GM12878 (cell line): ENCODE measurements around the gene NEK10.

Experiments
- BCL11A ChIP-seq: IDR thresholded peaks from 2 replicates; pipeline ENCODE4 v1.6.1; 2011; ENCODE audit warnings: low read depth, low read length
- BMI1 ChIP-seq: fragments of 450-650 bp; IDR thresholded peaks from 2 replicates; pipeline ENCODE4 v1.6.1; 2016; ENCODE audit warnings: mild to moderate bottlenecking, moderate library complexity, borderline replicate concordance
- FOS ChIP-seq: IDR thresholded peaks from 3 replicates; pipeline ENCODE4 v1.6.1; 2011; ENCODE audit warnings: borderline replicate concordance; ENCODE audit not compliant: insufficient read length; ENCODE audit errors: extremely low read depth
- FOXM1 ChIP-seq: IDR thresholded peaks from 2 replicates; pipeline ENCODE4 v1.6.1; 2012; ENCODE audit warnings: low read depth, mild to moderate bottlenecking, inconsistent platforms, low read length, moderate library complexity
- HDAC2 ChIP-seq: fragments of 200-600 bp; sonication (generic); IDR thresholded peaks from 2 replicates; pipeline ENCODE4 v1.6.1; 2017
- POLR2AphosphoS5 ChIP-seq: IDR thresholded peaks from 2 replicates; pipeline ENCODE4 v1.6.1; 2011; ENCODE audit warnings: mild to moderate bottlenecking, low read length, inconsistent platforms
- RAD21 ChIP-seq: IDR thresholded peaks from 2 replicates; pipeline ENCODE4 v1.6.1; 2011; ENCODE audit warnings: mild to moderate bottlenecking, low read depth, low read length, moderate library complexity; ENCODE audit not compliant: insufficient read depth
- SIN3A ChIP-seq: IDR thresholded peaks from 2 replicates; pipeline ENCODE4 v1.6.1; 2012; ENCODE audit warnings: low read depth, low read length, improper control_type of control experiment
- ZSCAN29 ChIP-seq: fragments of 450-650 bp; IDR thresholded peaks from 2 replicates; pipeline ENCODE4 v1.6.1; 2017; ENCODE audit warnings: mild to moderate bottlenecking, moderate library complexity
- TF ChIP-seq, protein P1 (sequence below), 3 experiments: IDR thresholded peaks in 2 of 3; conservative IDR thresholded peaks in 1 of 3; 2 replicates each; pipeline ENCODE4 v1.5.1; 2011; ENCODE audit warnings: low read depth in 3 of 3, low read length in 3 of 3, mild to moderate bottlenecking in 3 of 3, control low read depth in 2 of 3, moderate library complexity in 2 of 3, inconsistent platforms in 1 of 3, mixed read lengths in 1 of 3; ENCODE audit not compliant: control insufficient read depth in 2 of 3, insufficient read depth in 1 of 3; ENCODE audit errors: extremely low read depth in 1 of 3
- TF ChIP-seq, protein P2 (sequence below): IDR thresholded peaks from 2 replicates; pipeline ENCODE4 v1.6.1; 2012; ENCODE audit warnings: low read length, inconsistent platforms
- TF ChIP-seq, protein P3 (sequence below): fragments of 150-350 bp; IDR thresholded peaks from 2 replicates; pipeline ENCODE4 v1.6.1; 2016; ENCODE audit warnings: low read depth, low read length
- TF ChIP-seq, protein P4 (sequence below): IDR thresholded peaks from 2 replicates; pipeline ENCODE4 v1.6.1; 2012; ENCODE audit warnings: low read depth, low read length, improper control_type of control experiment

DNA sequence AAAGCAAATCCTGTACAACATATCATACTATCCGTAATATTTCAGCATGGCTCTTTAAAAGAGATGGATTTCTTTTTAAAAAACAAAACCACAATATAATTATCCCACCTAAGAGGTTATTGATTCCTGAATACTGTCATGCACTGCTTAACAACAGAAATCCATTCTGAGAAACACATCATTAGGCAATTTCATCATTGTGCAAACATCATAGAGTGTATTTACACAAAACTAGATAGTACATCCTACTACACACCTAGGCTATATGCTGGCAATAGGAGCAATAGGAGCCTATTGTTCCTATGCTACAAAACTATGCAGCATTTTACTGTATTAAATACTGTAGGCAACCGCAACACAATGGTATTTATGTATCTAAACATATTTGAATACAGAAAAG is 242.0 kb downstream of the NEK10 start:
- TF ChIP-seq, protein P1, sequence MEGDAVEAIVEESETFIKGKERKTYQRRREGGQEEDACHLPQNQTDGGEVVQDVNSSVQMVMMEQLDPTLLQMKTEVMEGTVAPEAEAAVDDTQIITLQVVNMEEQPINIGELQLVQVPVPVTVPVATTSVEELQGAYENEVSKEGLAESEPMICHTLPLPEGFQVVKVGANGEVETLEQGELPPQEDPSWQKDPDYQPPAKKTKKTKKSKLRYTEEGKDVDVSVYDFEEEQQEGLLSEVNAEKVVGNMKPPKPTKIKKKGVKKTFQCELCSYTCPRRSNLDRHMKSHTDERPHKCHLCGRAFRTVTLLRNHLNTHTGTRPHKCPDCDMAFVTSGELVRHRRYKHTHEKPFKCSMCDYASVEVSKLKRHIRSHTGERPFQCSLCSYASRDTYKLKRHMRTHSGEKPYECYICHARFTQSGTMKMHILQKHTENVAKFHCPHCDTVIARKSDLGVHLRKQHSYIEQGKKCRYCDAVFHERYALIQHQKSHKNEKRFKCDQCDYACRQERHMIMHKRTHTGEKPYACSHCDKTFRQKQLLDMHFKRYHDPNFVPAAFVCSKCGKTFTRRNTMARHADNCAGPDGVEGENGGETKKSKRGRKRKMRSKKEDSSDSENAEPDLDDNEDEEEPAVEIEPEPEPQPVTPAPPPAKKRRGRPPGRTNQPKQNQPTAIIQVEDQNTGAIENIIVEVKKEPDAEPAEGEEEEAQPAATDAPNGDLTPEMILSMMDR (IDR thresholded peaks at IDR 0.05 in 2 of 3, conservative IDR thresholded peaks at IDR 0.05 in 1 of 3; ENCODE audit: control insufficient read depth in 2 of 3, extremely low read depth in 1 of 3, insufficient read depth in 1 of 3, low read depth in 3 of 3, low read length in 3 of 3): no peak
- TF ChIP-seq FOS (no peak), BCL11A (no peak), BMI1 (no peak), HDAC2 (no peak), RAD21 (no peak), POLR2AphosphoS5 (no peak), ZSCAN29 (no peak), FOXM1 (no peak), SIN3A (no peak)
- TF ChIP-seq, protein P2, sequence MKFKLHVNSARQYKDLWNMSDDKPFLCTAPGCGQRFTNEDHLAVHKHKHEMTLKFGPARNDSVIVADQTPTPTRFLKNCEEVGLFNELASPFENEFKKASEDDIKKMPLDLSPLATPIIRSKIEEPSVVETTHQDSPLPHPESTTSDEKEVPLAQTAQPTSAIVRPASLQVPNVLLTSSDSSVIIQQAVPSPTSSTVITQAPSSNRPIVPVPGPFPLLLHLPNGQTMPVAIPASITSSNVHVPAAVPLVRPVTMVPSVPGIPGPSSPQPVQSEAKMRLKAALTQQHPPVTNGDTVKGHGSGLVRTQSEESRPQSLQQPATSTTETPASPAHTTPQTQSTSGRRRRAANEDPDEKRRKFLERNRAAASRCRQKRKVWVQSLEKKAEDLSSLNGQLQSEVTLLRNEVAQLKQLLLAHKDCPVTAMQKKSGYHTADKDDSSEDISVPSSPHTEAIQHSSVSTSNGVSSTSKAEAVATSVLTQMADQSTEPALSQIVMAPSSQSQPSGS: no peak
- TF ChIP-seq, protein P3, sequence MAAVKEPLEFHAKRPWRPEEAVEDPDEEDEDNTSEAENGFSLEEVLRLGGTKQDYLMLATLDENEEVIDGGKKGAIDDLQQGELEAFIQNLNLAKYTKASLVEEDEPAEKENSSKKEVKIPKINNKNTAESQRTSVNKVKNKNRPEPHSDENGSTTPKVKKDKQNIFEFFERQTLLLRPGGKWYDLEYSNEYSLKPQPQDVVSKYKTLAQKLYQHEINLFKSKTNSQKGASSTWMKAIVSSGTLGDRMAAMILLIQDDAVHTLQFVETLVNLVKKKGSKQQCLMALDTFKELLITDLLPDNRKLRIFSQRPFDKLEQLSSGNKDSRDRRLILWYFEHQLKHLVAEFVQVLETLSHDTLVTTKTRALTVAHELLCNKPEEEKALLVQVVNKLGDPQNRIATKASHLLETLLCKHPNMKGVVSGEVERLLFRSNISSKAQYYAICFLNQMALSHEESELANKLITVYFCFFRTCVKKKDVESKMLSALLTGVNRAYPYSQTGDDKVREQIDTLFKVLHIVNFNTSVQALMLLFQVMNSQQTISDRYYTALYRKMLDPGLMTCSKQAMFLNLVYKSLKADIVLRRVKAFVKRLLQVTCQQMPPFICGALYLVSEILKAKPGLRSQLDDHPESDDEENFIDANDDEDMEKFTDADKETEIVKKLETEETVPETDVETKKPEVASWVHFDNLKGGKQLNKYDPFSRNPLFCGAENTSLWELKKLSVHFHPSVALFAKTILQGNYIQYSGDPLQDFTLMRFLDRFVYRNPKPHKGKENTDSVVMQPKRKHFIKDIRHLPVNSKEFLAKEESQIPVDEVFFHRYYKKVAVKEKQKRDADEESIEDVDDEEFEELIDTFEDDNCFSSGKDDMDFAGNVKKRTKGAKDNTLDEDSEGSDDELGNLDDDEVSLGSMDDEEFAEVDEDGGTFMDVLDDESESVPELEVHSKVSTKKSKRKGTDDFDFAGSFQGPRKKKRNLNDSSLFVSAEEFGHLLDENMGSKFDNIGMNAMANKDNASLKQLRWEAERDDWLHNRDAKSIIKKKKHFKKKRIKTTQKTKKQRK: no peak
- TF ChIP-seq, protein P4, sequence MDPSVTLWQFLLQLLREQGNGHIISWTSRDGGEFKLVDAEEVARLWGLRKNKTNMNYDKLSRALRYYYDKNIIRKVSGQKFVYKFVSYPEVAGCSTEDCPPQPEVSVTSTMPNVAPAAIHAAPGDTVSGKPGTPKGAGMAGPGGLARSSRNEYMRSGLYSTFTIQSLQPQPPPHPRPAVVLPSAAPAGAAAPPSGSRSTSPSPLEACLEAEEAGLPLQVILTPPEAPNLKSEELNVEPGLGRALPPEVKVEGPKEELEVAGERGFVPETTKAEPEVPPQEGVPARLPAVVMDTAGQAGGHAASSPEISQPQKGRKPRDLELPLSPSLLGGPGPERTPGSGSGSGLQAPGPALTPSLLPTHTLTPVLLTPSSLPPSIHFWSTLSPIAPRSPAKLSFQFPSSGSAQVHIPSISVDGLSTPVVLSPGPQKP: no peak
